Femur (tissue), 1 donor: ENCODE data around the gene PCDH9.
"Not testable (repeated sequence)": the region's sequence is repeated elsewhere in the genome, so short reads cannot be mapped to it uniquely, and the experiment has no call there.

ENCODE experiments used
- DNase-seq: peaks from one replicate; pipeline ENCODE4 v3.0.0-alpha.2; 2017

The PCDH9 gene

GRCh38 chr13:66312312-66313087 lies 917.6 kb downstream of the PCDH9 start:
- peak; percentile 26 for DNase-seq

DNA sequence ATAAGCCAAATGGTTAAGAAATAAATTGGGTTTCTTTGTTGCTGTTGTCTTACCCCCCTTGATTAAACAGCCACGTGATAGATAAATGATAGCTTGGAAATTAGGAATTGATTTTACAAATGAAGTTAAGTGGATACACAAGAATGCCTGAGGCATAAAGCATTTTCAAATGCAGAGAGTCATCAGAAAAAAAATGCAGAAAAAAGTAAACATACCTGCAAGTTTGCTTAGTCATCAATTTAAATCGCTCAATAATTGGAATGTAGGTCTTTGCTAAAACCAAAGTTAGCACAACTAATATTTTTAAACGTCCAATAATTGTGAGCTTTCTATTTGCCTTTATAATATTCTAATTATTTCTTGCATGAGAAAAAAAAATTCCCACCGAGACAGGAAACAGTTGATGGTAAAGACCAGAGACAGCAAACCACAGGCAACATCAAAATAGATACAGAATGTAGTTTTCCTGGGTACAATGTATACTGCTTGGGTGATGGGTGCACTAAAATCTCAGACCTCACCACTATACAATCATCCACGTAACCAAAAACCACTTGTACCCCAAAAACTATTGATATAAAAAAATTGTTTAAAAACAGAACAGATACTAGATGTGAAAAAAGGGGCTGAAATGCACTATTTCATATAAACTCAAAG lies 924.0 kb downstream of the PCDH9 start:
- DNase-seq, result no peak

DNA sequence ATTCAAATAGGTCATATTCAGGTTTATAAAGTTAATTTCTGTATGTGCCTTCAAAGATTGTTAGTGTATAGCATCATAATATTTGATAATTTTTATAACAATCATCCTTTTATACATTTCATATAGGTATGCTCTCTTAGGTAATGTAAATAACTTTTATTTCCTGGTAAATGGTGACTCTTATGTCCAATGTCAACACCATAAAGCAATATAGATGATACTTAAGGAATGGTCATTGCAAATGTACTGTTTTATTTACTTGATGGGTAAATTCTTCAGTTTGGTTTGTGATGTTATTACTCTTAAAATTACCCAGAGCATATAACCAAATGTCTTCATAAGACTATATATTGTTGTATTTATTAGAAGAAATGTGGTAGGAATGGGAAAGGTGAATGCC lies 928.7 kb downstream of the PCDH9 start:
- no peak for DNase-seq

GRCh38 chr13:66301006-66301405 lies 929.1 kb downstream of the PCDH9 start:
- DNase-seq, result no peak

- no peak for DNase-seq
Measured at GRCh38 chr13:66296875-66297274, 933.3 kb downstream of the PCDH9 start.

- no peak for DNase-seq
Measured at GRCh38 chr13:66296328-66296727, 933.8 kb downstream of the PCDH9 start.

DNA sequence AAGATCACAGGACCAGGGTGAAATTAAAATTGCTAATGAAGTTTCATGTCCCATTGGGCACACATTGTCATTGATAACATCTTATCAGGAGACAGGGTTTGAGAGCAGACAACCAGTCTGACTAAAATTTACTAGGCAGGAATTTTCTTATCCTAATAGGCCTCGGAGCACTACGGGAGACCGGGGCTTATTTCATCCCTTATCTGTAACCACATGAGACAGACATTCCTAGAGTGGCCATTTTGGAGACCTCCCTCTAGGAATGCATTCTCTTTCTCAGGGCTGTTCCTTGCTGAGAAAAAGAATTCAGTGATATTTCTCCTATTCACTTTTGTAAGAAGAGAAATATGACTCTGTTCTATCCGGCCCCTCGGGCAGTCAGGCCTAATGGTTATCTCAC lies 943.3 kb downstream of the PCDH9 start:
- DNase-seq, result not testable (repeated sequence)

DNA sequence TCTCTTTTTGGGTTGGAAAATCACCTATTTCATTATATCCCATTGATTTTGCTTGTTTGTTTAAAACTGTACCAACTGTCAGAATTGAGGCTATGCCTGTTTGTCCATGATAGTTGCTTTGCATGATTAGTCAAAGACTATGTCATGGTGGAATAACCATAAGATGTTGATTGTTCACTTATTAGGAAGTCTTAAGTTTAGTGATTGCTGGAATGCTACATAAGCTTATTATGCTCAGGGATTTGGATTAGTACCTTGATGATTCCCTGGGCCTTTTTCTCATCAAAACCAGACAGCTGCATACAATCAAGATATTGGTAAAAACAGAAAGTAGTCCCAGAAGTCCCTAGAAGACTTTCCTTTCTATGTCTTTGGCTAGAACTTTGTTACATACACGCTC lies 954.7 kb downstream of the PCDH9 start:
- no peak for DNase-seq

GRCh38 chr13:66273011-66273410 lies 957.1 kb downstream of the PCDH9 start:
- no peak for DNase-seq

DNA sequence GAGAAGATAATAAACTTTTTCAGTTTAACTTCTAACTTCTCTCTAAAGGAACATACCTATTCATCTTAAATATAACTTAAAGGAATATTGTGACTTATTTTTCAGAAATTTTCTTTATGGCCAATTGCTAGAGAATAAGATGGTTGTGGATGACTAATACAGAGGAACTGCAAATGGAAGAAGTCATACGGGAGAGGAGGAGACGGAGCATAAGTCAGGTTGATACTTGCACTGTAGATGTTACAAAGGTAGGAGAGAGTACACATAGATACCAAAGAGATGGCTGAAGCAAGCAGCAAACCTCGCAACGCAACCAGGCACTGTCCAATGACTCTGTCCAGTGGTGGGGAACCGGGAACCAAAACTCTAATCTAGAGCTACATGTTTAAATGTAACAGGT lies 963.4 kb downstream of the PCDH9 start:
- DNase-seq, result no peak

DNA sequence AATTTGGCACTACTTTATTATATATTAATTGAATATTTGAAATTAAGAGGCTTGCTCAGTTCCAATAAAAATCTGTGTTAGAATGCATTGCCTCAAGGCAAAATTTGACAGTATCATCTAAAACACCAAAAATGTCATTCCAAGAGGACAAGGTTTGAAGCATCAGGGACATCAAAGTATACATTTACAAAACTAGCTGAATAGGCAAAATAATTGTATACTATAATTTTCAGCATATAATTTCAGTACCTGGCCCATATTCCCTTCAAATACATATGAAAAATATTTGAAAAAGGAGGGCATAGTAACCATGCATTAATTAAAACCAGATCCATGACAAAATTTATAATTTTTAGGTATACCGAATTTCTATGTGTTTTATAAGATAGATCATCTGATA lies 963.8 kb downstream of the PCDH9 start:
- DNase-seq, result no peak

DNA sequence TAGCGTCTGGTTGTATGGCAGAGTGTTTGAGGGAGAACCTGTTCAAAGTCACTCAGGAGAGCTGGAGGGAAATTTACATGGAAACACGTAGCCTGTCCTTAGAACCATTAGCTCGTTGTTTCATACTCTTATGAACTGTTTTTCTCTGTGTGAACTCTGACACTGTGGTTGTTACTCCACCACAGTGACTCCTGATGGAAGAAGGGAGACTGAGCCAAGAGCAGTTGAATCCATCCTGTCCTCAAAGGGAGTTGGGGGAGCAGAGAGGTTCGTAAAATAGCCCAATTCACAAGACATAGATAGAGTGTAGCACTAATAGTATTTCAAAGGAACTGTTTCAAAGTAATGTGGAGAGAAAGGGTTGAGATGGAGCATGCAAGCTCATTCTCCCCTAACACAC lies 964.8 kb downstream of the PCDH9 start:
- DNase-seq, result no peak

- no peak for DNase-seq
Measured at GRCh38 chr13:66264971-66265370, 965.2 kb downstream of the PCDH9 start.

- DNase-seq, result no peak
Measured at GRCh38 chr13:66262330-66262729, 967.8 kb downstream of the PCDH9 start.

DNA sequence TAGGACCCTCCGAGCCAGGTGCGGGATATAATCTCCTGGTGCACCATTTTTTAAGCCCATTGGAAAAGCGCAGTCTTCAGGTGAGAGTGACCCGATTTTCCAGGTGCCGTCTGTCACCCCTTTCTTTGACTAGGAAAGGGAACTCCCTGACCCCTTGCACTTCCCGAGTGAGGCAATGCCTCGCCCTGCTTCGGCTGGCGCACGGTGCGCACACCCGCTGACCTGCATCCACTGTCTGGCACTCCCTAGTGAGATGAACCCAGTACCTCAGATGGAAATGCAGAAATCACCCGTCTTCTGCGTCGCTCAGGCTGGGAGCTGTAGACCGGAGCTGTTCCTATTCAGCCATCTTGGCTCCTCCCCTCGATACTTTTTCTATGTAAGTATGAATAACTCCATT lies 970.7 kb downstream of the PCDH9 start:
- DNase-seq, result not testable (repeated sequence)
